ENCODE data around the gene TSC22D3. TPM values are rescaled to one million over a fixed set of nuclear protein-coding genes. Genes with fewer than 3 reads are reported as not detected.

The TSC22D3 gene
- total RNA-seq, 2 donors from 2014 or later: 9.9 to 10.5 TPM

DNA sequence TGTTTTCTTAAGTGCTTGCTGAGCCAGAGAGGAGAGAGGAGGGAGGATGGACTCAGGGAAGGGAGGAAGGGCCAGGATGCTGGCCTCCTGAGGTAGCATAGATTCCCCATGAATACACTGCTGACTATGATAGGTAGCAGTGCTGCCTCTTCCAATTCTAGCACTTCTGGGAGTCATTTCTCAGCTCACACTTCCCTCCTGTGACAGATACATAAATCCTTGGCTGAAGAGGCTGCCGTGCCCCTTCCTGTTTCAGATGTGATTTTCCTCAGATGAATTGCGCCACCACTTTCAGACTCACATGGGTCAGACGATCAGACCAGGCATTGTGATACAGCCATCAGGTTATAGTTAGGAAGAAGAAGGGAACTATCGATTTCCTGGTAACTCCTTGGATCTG is 22.4 kb downstream of the TSC22D3 start:
- Histone ChIP-seq H3K36me3 (ENCODE audit: control insufficient read depth, insufficient read depth, low read length) (no peaks in the 10 kb centered on the region), H3K9me3 (ENCODE audit: control insufficient read depth, low read length) (no peaks in the 10 kb centered on the region), H3K4me1 (ENCODE audit: control insufficient read depth, insufficient read depth, low read length) (no peaks in the 10 kb centered on the region), H3K4me3 (ENCODE audit: low read length) (no peak overlapping the region), H3K27ac (ENCODE audit: low read depth, low read length) (no peak overlapping the region), H3K27me3 (ENCODE audit: control insufficient read depth, insufficient read depth, low read length, poor library complexity, severe bottlenecking) (peaks cover 95% of the 10 kb centered on the region), H3K9ac (ENCODE audit: extremely low read depth, low read length, poor library complexity, severe bottlenecking) (no peak overlapping the region)
- no peaks in the 10 kb centered on the region for H3K36me3 Mint-ChIP-seq (ENCODE audit: low read depth)
- no peak for DNase-seq
- H3K27ac Mint-ChIP-seq: no peak overlapping the region
- WGBS, 2 experiments (ENCODE audit: insufficient coverage in 1 of 2, insufficient read length in 1 of 2): 80 to 96% methylated on average over 1 to 4 of the region's 4 CpGs
- H3K9me3 Mint-ChIP-seq: no peaks in the 10 kb centered on the region
- H3K27me3 Mint-ChIP-seq (ENCODE audit: insufficient read depth): peaks cover 99% of the 10 kb centered on the region
- H3K4me1 Mint-ChIP-seq: peaks cover 6% of the 10 kb centered on the region
- H3K4me3 Mint-ChIP-seq: no peak overlapping the region
- TF ChIP-seq, protein P1, sequence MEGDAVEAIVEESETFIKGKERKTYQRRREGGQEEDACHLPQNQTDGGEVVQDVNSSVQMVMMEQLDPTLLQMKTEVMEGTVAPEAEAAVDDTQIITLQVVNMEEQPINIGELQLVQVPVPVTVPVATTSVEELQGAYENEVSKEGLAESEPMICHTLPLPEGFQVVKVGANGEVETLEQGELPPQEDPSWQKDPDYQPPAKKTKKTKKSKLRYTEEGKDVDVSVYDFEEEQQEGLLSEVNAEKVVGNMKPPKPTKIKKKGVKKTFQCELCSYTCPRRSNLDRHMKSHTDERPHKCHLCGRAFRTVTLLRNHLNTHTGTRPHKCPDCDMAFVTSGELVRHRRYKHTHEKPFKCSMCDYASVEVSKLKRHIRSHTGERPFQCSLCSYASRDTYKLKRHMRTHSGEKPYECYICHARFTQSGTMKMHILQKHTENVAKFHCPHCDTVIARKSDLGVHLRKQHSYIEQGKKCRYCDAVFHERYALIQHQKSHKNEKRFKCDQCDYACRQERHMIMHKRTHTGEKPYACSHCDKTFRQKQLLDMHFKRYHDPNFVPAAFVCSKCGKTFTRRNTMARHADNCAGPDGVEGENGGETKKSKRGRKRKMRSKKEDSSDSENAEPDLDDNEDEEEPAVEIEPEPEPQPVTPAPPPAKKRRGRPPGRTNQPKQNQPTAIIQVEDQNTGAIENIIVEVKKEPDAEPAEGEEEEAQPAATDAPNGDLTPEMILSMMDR (conservative IDR thresholded peaks at IDR 0.05): no peak

DNA sequence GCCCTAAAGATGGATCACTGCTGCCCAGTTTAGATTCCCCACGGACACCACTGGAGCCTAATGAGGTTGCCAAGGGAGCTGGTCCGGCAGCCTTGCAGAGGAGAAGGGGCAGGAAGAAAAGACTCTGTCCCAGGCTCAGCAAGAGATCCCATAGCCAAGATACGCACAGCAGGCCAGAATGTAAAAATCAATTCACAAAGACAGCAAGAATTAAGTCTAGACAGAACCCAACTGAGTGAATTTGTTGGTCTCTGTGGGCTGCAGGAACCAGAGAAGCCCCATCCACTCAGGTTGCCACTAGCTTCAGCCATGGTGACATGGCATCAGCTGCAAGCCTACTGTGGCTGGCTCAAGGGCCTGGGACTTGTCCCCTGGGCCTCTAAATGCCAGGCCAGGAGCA is 22.9 kb downstream of the TSC22D3 start:
- Mint-ChIP-seq H3K4me3 (no peak overlapping the region), H3K36me3 (ENCODE audit: low read depth) (no peaks in the 10 kb centered on the region), H3K4me1 (peaks cover 6% of the 10 kb centered on the region), H3K9me3 (no peaks in the 10 kb centered on the region), H3K27me3 (ENCODE audit: insufficient read depth) (peaks cover 99% of the 10 kb centered on the region), H3K27ac (no peak overlapping the region)
- Histone ChIP-seq H3K9ac (ENCODE audit: extremely low read depth, low read length, poor library complexity, severe bottlenecking) (no peak overlapping the region), H3K36me3 (ENCODE audit: control insufficient read depth, insufficient read depth, low read length) (no peaks in the 10 kb centered on the region), H3K4me1 (ENCODE audit: control insufficient read depth, insufficient read depth, low read length) (no peaks in the 10 kb centered on the region), H3K27me3 (ENCODE audit: control insufficient read depth, insufficient read depth, low read length, poor library complexity, severe bottlenecking) (peaks cover 95% of the 10 kb centered on the region), H3K4me3 (ENCODE audit: low read length) (no peak overlapping the region), H3K9me3 (ENCODE audit: control insufficient read depth, low read length) (no peaks in the 10 kb centered on the region), H3K27ac (ENCODE audit: low read depth, low read length) (no peak overlapping the region)
- TF ChIP-seq, protein P1 (conservative IDR thresholded peaks at IDR 0.05): no peak
- DNase-seq: peak; percentile 47
- 63 to 87% methylated on average over 1 to 3 of the region's 3 CpGs for WGBS, 2 experiments (ENCODE audit: insufficient coverage in 1 of 2, insufficient read length in 1 of 2)

DNA sequence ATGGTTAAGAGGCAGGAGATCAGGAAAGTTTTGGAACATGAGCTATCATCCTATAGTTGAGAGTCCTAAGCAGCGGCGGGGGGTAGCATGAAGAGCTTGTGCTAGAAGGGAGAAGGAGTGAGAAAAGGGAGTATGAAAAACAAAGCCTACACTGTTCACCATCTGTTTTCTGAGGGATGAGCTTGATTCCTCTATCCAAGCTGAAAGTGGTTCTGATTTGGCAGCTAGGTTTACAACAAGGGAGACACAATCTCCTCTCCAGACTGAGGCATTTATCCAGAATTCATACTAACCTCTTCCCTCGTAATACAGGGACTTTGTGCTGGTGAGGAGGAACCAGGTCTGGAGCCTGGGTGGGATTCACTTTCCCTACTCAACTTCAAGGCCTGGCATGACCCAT is 23.5 kb downstream of the TSC22D3 start:
- TF ChIP-seq, protein P1 (conservative IDR thresholded peaks at IDR 0.05): no peak
- Mint-ChIP-seq H3K27me3 (ENCODE audit: insufficient read depth) (peaks cover 99% of the 10 kb centered on the region), H3K9me3 (no peaks in the 10 kb centered on the region), H3K36me3 (ENCODE audit: low read depth) (no peaks in the 10 kb centered on the region), H3K4me3 (no peak overlapping the region), H3K27ac (no peak overlapping the region), H3K4me1 (peaks cover 6% of the 10 kb centered on the region)
- Histone ChIP-seq H3K27ac (ENCODE audit: low read depth, low read length) (no peak overlapping the region), H3K9ac (ENCODE audit: extremely low read depth, low read length, poor library complexity, severe bottlenecking) (no peak overlapping the region), H3K4me3 (ENCODE audit: low read length) (no peak overlapping the region), H3K9me3 (ENCODE audit: control insufficient read depth, low read length) (no peaks in the 10 kb centered on the region), H3K27me3 (ENCODE audit: control insufficient read depth, insufficient read depth, low read length, poor library complexity, severe bottlenecking) (peaks cover 95% of the 10 kb centered on the region), H3K4me1 (ENCODE audit: control insufficient read depth, insufficient read depth, low read length) (no peaks in the 10 kb centered on the region), H3K36me3 (ENCODE audit: control insufficient read depth, insufficient read depth, low read length) (no peaks in the 10 kb centered on the region)
- 95% methylated on average over 3 of the region's 3 CpGs; no CpG with 5 or more reads in 1 of the 2 experiments for WGBS, 2 experiments (ENCODE audit: insufficient coverage in 1 of 2, insufficient read length in 1 of 2)
- DNase-seq: no peak

Measured in endodermal cell (in vitro differentiated cells).